BJ (cell line): Measurements from ENCODE around the gene CBFA2T2. TPM values are rescaled to one million over a fixed set of nuclear protein-coding genes. Genes with fewer than 3 reads are reported as not detected.

Source experiments
- CTCF ChIA-PET: fragments of 350-600 bp; formaldehyde crosslinking; extraction: SDS; loops from one replicate; lab custom pipeline; 2021; ENCODE audit warnings: antibody characterized with exemption, inconsistent platforms; lab: Yijun Ruan, JAX
- POLR2A ChIA-PET: fragments of 300-600 bp; sonication (Branson Sonifier 250); formaldehyde crosslinking; extraction: SDS; loops from one replicate; lab custom pipeline; 2021; ENCODE audit warnings: antibody characterized with exemption; lab: Charles Lee
- DNase-seq: peaks from one replicate; pipeline ENCODE4 v3.0.0-alpha.2; 2011; ENCODE audit warnings: low read depth
- H3K27me3 ChIP-seq: 2 replicates; pipeline ENCODE4 v1.6.0; 2011; ENCODE audit warnings: low read length; ENCODE audit not compliant: control insufficient read depth, insufficient read depth
- H3K36me3 ChIP-seq: 2 replicates; pipeline ENCODE4 v1.5.1; 2011; ENCODE audit warnings: low read length; ENCODE audit not compliant: control insufficient read depth, insufficient read depth
- H3K4me3 ChIP-seq: 2 replicates; pipeline ENCODE4 v1.5.1; 2011; ENCODE audit warnings: low read depth, mild to moderate bottlenecking, control low read depth, low read length
- CTCF ChIP-seq: IDR thresholded peaks from 2 replicates; pipeline ENCODE4 v1.5.1; 2011; ENCODE audit warnings: low read depth, mild to moderate bottlenecking, control low read depth, inconsistent platforms, low read length, moderate library complexity; ENCODE audit not compliant: insufficient read depth
- polyA plus RNA-seq: library from polyadenylated mRNA; depleted of rRNA; stranded (reverse); fragments of >200 nt; gene quantifications from 2 replicates; pipeline ENCODE4 v1.2.3, GENCODE V29; 2011

The CBFA2T2 gene
- polyA plus RNA-seq, 1 experiment, result 7.6 TPM

GRCh38 chr20:33666293-33667244 lies 176.7 kb downstream of the CBFA2T2 start, which contains the start of gene ACTL10:
ACTL10 (plus strand) TSS chr20:33666943; CDS start chr20:33667498, 555 bp downstream.
- DNase-seq, result peak; percentile 91
- H3K27me3 ChIP-seq, result no peaks in the 10 kb centered on the region
- H3K4me3 ChIP-seq, result peak within 1 kb of the TSS; percentile 46
- TF ChIP-seq CTCF, result peak; percentile 68
- ChIA-PET CTCF (interaction anchor here (0.6 to 3.3 kb wide), 13 partner anchors 8 to 212 kb away, joined by 3 to 21 read pairs (median 7); no protein-coding TSS in a partner anchor), POLR2A (no interaction called here)
- peaks cover 6% of the 10 kb centered on the region for H3K36me3 ChIP-seq

GRCh38 chr20:33667245-33667675 lies 177.4 kb downstream of the CBFA2T2 start:
- no peak for TF ChIP-seq CTCF
- Histone ChIP-seq H3K4me3 (peak overlapping the region; percentile 46), H3K36me3 (peaks cover 6% of the 10 kb centered on the region), H3K27me3 (no peaks in the 10 kb centered on the region)
- DNase-seq, result no peak
- CTCF ChIA-PET, result interaction anchor here (0.6 to 3.3 kb wide), 26 partner anchors 8 to 268 kb away, joined by 3 to 21 read pairs (median 4); partner anchors contain the start of genes CBFA2T2, CDK5RAP1 and SNTA1
- POLR2A ChIA-PET, result no interaction called here

GRCh38 chr20:33667676-33668465 lies 178.0 kb downstream of the CBFA2T2 start:
- peak; percentile 95 for TF ChIP-seq CTCF
- POLR2A ChIA-PET, result no interaction called here
- Histone ChIP-seq H3K36me3 (peaks cover 6% of the 10 kb centered on the region), H3K27me3 (no peaks in the 10 kb centered on the region), H3K4me3 (peak overlapping the region; percentile 46)
- CTCF ChIA-PET, result interaction anchor here (0.6 to 3.3 kb wide), 35 partner anchors 8 to 767 kb away, joined by 3 to 21 read pairs (median 3); partner anchors contain the start of genes CBFA2T2, CDK5RAP1 and SNTA1
- no peak for DNase-seq

GRCh38 chr20:33668466-33669155 lies 178.7 kb downstream of the CBFA2T2 start:
- no peak for DNase-seq
- ChIA-PET POLR2A (no interaction called here), CTCF (interaction anchor here (0.6 to 3.3 kb wide), 26 partner anchors 7 to 768 kb away, joined by 3 to 21 read pairs (median 3); partner anchors contain the start of genes CBFA2T2, CDK5RAP1 and SNTA1)
- no peak for TF ChIP-seq CTCF
- H3K27me3 ChIP-seq, result no peaks in the 10 kb centered on the region
- H3K4me3 ChIP-seq, result no peak overlapping the region
- peaks cover 6% of the 10 kb centered on the region for H3K36me3 ChIP-seq
